ENCODE data around the gene TEPSIN.

DNA sequence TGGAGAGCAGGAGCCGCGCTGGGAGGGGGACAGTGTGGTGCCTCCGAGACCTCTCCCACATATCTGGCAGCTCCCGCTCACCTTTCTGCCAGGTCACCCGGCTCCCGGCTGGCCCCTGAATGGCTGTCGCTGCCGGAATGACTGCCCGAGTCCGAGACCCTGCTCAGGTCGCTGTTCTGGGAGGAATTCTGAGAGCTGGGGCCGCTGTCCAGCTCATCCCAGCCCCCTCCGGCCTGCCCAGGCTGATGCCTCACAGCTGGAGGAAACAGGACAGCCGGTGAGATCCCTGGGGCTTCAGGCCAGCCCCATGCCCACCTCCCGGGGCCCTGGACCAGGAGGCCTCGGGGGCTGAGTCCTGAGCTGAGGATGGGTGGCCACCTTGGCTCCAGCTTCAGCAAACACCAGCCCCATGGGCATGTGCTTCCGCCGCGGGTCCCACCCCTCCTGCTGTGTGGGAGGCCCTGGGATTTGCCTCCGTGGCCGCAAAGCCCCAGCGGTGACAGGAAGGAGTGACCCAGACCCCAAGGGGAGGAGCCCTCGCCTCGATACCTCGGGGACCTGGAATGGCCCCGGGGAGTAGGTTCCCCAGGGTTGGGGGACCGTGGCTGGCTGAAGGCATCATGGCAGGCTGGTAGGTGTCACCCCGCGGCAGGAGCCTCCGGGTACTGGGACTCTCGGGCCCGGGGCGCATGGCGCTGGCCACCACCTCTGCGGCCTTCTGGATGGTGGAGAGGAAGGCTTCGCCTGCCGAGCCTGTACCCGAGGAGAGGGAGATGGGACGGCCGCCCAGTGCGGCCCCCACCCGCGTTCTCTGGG lies 6.9 kb downstream of the TEPSIN start:
- TF ChIP-seq, protein P1, sequence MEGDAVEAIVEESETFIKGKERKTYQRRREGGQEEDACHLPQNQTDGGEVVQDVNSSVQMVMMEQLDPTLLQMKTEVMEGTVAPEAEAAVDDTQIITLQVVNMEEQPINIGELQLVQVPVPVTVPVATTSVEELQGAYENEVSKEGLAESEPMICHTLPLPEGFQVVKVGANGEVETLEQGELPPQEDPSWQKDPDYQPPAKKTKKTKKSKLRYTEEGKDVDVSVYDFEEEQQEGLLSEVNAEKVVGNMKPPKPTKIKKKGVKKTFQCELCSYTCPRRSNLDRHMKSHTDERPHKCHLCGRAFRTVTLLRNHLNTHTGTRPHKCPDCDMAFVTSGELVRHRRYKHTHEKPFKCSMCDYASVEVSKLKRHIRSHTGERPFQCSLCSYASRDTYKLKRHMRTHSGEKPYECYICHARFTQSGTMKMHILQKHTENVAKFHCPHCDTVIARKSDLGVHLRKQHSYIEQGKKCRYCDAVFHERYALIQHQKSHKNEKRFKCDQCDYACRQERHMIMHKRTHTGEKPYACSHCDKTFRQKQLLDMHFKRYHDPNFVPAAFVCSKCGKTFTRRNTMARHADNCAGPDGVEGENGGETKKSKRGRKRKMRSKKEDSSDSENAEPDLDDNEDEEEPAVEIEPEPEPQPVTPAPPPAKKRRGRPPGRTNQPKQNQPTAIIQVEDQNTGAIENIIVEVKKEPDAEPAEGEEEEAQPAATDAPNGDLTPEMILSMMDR (conservative IDR thresholded peaks at IDR 0.05 in 1 of 2, IDR thresholded peaks at IDR 0.05 in 1 of 2; ENCODE audit: extremely low read depth in 1 of 2, insufficient read depth in 1 of 2, low read depth in 1 of 2, low read length in 2 of 2): no peak
- TF ChIP-seq EZH2 (IDR thresholded peaks at IDR 0.05; ENCODE audit: borderline replicate concordance, low read length): no peak
